Activated CD4-positive, CD25-positive, alpha-beta regulatory T cell treated with anti-CD3 and anti-CD28 coated beads, Interleukin-2, amount 50 U/mL, for 72 hours (primary cell): Measurements from ENCODE around the gene KRIT1.
"Not testable (repeated sequence)": the region's sequence is repeated elsewhere in the genome, so short reads cannot be mapped to it uniquely, and the experiment has no call there.

Experiments used
- DNase-seq: peaks from one replicate; pipeline ENCODE4 v3.0.0; 2021

KRIT1 gene

GRCh38 chr7:92245487-92246359 is at the start of gene KRIT1, which contains the start of gene ANKIB1:
TSS of gene KRIT1 (minus strand) at chr7:92245914. CDS start at chr7:92242135, 3,779 bp downstream.
TSS of gene ANKIB1 (plus strand) at chr7:92245974. CDS start at chr7:92294979, 49,005 bp downstream.
- peak; percentile 82 for DNase-seq

GRCh38 chr7:92295391-92295790 is 49.7 kb upstream of the KRIT1 start:
- no peak for DNase-seq

GRCh38 chr7:92293896-92294590 is 48.3 kb upstream of the KRIT1 start:
- no peak for DNase-seq

GRCh38 chr7:92292981-92293380 is 47.3 kb upstream of the KRIT1 start:
- DNase-seq = no peak

GRCh38 chr7:92289321-92289720 is 43.6 kb upstream of the KRIT1 start:
- DNase-seq = no peak

GRCh38 chr7:92282930-92283329 is 37.2 kb upstream of the KRIT1 start:
- DNase-seq = no peak

GRCh38 chr7:92282221-92282814 is 36.6 kb upstream of the KRIT1 start:
- no peak for DNase-seq

GRCh38 chr7:92281031-92281430 is 35.3 kb upstream of the KRIT1 start:
- no peak for DNase-seq

- DNase-seq = no peak
Measured at GRCh38 chr7:92279396-92280031, 33.8 kb upstream of the KRIT1 start.

- DNase-seq = no peak
Measured at GRCh38 chr7:92276460-92276864, 30.7 kb upstream of the KRIT1 start.

- no peak for DNase-seq
Measured at GRCh38 chr7:92275327-92275726, 29.6 kb upstream of the KRIT1 start.

GRCh38 chr7:92268921-92269320 is 23.2 kb upstream of the KRIT1 start:
- DNase-seq = no peak

GRCh38 chr7:92266415-92267241 is 20.9 kb upstream of the KRIT1 start:
- no peak for DNase-seq

- DNase-seq = no peak
Measured at GRCh38 chr7:92260248-92260781, 14.6 kb upstream of the KRIT1 start.

GRCh38 chr7:92259610-92260247 is 14.0 kb upstream of the KRIT1 start:
- no peak for DNase-seq

- DNase-seq = no peak
Measured at GRCh38 chr7:92259062-92259461, 13.3 kb upstream of the KRIT1 start.

- DNase-seq = no peak
Measured at GRCh38 chr7:92255308-92255707, 9.6 kb upstream of the KRIT1 start.

- DNase-seq = not testable (repeated sequence)
Measured at GRCh38 chr7:92254800-92255199, 9.1 kb upstream of the KRIT1 start.

- no peak for DNase-seq
Measured at GRCh38 chr7:92253251-92253650, 7.5 kb upstream of the KRIT1 start.

- DNase-seq = no peak
Measured at GRCh38 chr7:92251181-92251580, 5.5 kb upstream of the KRIT1 start.

GRCh38 chr7:92250603-92251002 is 4.9 kb upstream of the KRIT1 start:
- no peak for DNase-seq
